HepG2 (cell line): ENCODE data around the gene VSTM2A. TPM values are rescaled to one million over a fixed set of nuclear protein-coding genes. Genes with fewer than 3 reads are reported as not detected.

Experiments used
- ATF2 ChIP-seq: sonication (generic); formaldehyde crosslinking; IDR thresholded peaks from 2 replicates; pipeline ENCODE4 v1.4.0; 2020; ENCODE audit warnings: missing genetic modification reagents
- CCAR2 ChIP-seq: fragments of 200-400 bp; formaldehyde crosslinking; optimal IDR thresholded peaks from 2 replicates; pipeline ENCODE3; 2018; ENCODE audit warnings: low read depth, mild to moderate bottlenecking, low read length, moderate library complexity
- CEBPB ChIP-seq: IDR thresholded peaks from 2 replicates; pipeline ENCODE4 v1.6.1; 2011; ENCODE audit warnings: low read depth, low read length, improper control_type of control experiment, borderline replicate concordance
- MAFK ChIP-seq, 2 experiments: IDR thresholded peaks in 1 of 2; conservative IDR thresholded peaks in 1 of 2; 2 replicates each; pipeline ENCODE4 v1.6.1; 2011; ENCODE audit warnings: improper control_type of control experiment in 2 of 2, low read length in 2 of 2
- MAX ChIP-seq: IDR thresholded peaks from 2 replicates; pipeline ENCODE4 v1.6.1; 2012; ENCODE audit warnings: inconsistent platforms
- MIER2 ChIP-seq: IDR thresholded peaks from 2 replicates; pipeline ENCODE4 v1.6.1; 2016; ENCODE audit warnings: missing biosample characterization, missing genetic modification reagents
- NFAT5 ChIP-seq: sonication (generic); formaldehyde crosslinking; IDR thresholded peaks from 2 replicates; pipeline ENCODE4 v1.4.0; 2020; ENCODE audit warnings: missing genetic modification reagents
- PITX1 ChIP-seq: sonication (generic); formaldehyde crosslinking; IDR thresholded peaks from 2 replicates; pipeline ENCODE4 v1.5.1; 2020; ENCODE audit warnings: mild to moderate bottlenecking, missing genetic modification reagents
- STAT5B ChIP-seq: sonication (generic); formaldehyde crosslinking; IDR thresholded peaks from 2 replicates; pipeline ENCODE4 v1.4.0; 2020; ENCODE audit warnings: missing genetic modification reagents
- ZBTB14 ChIP-seq: sonication (generic); formaldehyde crosslinking; IDR thresholded peaks from 2 replicates; pipeline ENCODE4 v1.4.0; 2020; ENCODE audit warnings: missing genetic modification reagents
- polyA plus RNA-seq, 8 experiments: library from polyadenylated mRNA; depleted of rRNA in 3 of 8; stranded (reverse) in 7 of 8; unstranded in 1 of 8; fragments of >200 nt; fragmentation: Illumina TruSeq in 4 of 8; extraction: Trizol in 4 of 8; gene quantifications; 2 replicates each; pipeline versions ENCODE4 v1.2.1 to v1.2.3, GENCODE V29; 2011 to 2016; ENCODE audit warnings: low read depth in 4 of 8, missing spikeins in 1 of 8, mixed read lengths in 1 of 8; ENCODE audit not compliant: insufficient read depth in 1 of 8
- total RNA-seq, 5 experiments: library from RNA; depleted of rRNA; stranded (reverse); fragments of >200 nt; fragmentation: Illumina TruSeq; extraction: Trizol; gene quantifications; 2 replicates each; pipeline ENCODE4 v1.2.3, GENCODE V29; 2016; ENCODE audit warnings: low read depth in 1 of 5
- TF ChIP-seq, protein P1 (sequence below): sonication (generic); formaldehyde crosslinking; IDR thresholded peaks from 2 replicates; pipeline ENCODE4 v1.5.1; 2020; ENCODE audit warnings: missing genetic modification reagents, mild to moderate bottlenecking, borderline replicate concordance
- TF ChIP-seq, protein P2 (sequence below): sonication (generic); formaldehyde crosslinking; IDR thresholded peaks from 2 replicates; pipeline ENCODE4 v1.5.1; 2020; ENCODE audit warnings: mild to moderate bottlenecking, missing genetic modification reagents, borderline replicate concordance

Gene VSTM2A
- total and polyA plus RNA-seq, 2 of the 13 experiments (the other 11 are each of a cell fraction or from before 2014, with no cell fraction given): not detected

GRCh38 chr7:54541669-54542625, at the start of gene VSTM2A (continued):
- TF ChIP-seq, protein P1, sequence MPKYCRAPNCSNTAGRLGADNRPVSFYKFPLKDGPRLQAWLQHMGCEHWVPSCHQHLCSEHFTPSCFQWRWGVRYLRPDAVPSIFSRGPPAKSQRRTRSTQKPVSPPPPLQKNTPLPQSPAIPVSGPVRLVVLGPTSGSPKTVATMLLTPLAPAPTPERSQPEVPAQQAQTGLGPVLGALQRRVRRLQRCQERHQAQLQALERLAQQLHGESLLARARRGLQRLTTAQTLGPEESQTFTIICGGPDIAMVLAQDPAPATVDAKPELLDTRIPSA (CRISPR knock-in tag): no peak
- TF ChIP-seq NFAT5: no peak
- TF ChIP-seq MAFK (conservative IDR thresholded peaks at IDR 0.05 in 1 of 2, IDR thresholded peaks at IDR 0.05 in 1 of 2; ENCODE audit: low read length in 2 of 2): no peak
- TF ChIP-seq, protein P2, sequence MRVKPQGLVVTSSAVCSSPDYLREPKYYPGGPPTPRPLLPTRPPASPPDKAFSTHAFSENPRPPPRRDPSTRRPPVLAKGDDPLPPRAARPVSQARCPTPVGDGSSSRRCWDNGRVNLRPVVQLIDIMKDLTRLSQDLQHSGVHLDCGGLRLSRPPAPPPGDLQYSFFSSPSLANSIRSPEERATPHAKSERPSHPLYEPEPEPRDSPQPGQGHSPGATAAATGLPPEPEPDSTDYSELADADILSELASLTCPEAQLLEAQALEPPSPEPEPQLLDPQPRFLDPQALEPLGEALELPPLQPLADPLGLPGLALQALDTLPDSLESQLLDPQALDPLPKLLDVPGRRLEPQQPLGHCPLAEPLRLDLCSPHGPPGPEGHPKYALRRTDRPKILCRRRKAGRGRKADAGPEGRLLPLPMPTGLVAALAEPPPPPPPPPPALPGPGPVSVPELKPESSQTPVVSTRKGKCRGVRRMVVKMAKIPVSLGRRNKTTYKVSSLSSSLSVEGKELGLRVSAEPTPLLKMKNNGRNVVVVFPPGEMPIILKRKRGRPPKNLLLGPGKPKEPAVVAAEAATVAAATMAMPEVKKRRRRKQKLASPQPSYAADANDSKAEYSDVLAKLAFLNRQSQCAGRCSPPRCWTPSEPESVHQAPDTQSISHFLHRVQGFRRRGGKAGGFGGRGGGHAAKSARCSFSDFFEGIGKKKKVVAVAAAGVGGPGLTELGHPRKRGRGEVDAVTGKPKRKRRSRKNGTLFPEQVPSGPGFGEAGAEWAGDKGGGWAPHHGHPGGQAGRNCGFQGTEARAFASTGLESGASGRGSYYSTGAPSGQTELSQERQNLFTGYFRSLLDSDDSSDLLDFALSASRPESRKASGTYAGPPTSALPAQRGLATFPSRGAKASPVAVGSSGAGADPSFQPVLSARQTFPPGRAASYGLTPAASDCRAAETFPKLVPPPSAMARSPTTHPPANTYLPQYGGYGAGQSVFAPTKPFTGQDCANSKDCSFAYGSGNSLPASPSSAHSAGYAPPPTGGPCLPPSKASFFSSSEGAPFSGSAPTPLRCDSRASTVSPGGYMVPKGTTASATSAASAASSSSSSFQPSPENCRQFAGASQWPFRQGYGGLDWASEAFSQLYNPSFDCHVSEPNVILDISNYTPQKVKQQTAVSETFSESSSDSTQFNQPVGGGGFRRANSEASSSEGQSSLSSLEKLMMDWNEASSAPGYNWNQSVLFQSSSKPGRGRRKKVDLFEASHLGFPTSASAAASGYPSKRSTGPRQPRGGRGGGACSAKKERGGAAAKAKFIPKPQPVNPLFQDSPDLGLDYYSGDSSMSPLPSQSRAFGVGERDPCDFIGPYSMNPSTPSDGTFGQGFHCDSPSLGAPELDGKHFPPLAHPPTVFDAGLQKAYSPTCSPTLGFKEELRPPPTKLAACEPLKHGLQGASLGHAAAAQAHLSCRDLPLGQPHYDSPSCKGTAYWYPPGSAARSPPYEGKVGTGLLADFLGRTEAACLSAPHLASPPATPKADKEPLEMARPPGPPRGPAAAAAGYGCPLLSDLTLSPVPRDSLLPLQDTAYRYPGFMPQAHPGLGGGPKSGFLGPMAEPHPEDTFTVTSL (CRISPR knock-in tag): no peak
- TF ChIP-seq MAX: no peak
- TF ChIP-seq ZBTB14: no peak
- no peak for TF ChIP-seq STAT5B (CRISPR knock-in tag)
- no peak for TF ChIP-seq PITX1
- no peak for TF ChIP-seq CEBPB
- 0 out of 2 replicates have a peak, but pooled peaks have one; percentile 49 for TF ChIP-seq MIER2 (CRISPR knock-in tag)
- TF ChIP-seq CCAR2: no peak
- no peak for TF ChIP-seq ATF2 (CRISPR knock-in tag)
